Measurements from ENCODE around the gene GPATCH8. TPM values are rescaled to one million over a fixed set of nuclear protein-coding genes. Genes with fewer than 3 reads are reported as not detected.

GPATCH8 gene
- total and polyA plus RNA-seq, 9 of the 15 experiments (the other 6 are each of a cell fraction or from before 2014, with no cell fraction given): 10.6 to 29.6 (median 13.2) TPM

GRCh38 chr17:44348234-44348987 is 154.8 kb downstream of the GPATCH8 start (continued):
- TF ChIP-seq PATZ1 (CRISPR knock-in tag; IDR thresholded peaks at IDR 0.05; ENCODE audit: borderline replicate concordance): no peak

Small RNA genes within 50 kb of the gene (small RNA-seq; reads per million reads assigned to genes)
- gene RN7SL258P: not detected

Other genes starting within 250 kb of the GPATCH8 start
Only the 7 nearest of the 10 such genes appear.
- 228 and 316 TPM in 2 replicates for gene SLC25A39, start 178.6 kb downstream of the GPATCH8 start, total RNA-seq (2014; rRNA removed)
- 47.0 and 72.5 TPM in 2 replicates for gene SLC25A39, start 178.6 kb downstream of the GPATCH8 start, total RNA-seq (2014; rRNA removed; fragmentation: Illumina TruSeq; extraction: Trizol)
- 139 and 140 TPM in 2 replicates for gene SLC25A39, start 178.6 kb downstream of the GPATCH8 start, total RNA-seq (2015; rRNA removed; fragmentation: Illumina TruSeq; extraction: Trizol)
- gene SLC25A39, start 178.6 kb downstream of the GPATCH8 start, total RNA-seq (2021): 266 and 268 TPM in 2 replicates
- gene SLC25A39, start 178.6 kb downstream of the GPATCH8 start, polyA plus RNA-seq (2011; rRNA removed): 121 and 188 TPM in 2 replicates
- gene SLC25A39, start 178.6 kb downstream of the GPATCH8 start, polyA plus RNA-seq (2014; fragmentation: Illumina TruSeq; extraction: Trizol): 238 and 276 TPM in 2 replicates
- gene SLC25A39, start 178.6 kb downstream of the GPATCH8 start, polyA plus RNA-seq (2014; fragmentation: Nextera tagmentation; extraction: Ambion mirVana): 1 to 10 TPM; 4.8 to 6.3 TPM
- 267 and 327 TPM in 2 replicates for gene SLC25A39, start 178.6 kb downstream of the GPATCH8 start, polyA plus RNA-seq (2014; rRNA removed)
- gene GRN, start 158.1 kb downstream of the GPATCH8 start, total RNA-seq (2014; rRNA removed): 51.0 and 69.9 TPM in 2 replicates
- 9.6 and 15.6 TPM in 2 replicates for gene GRN, start 158.1 kb downstream of the GPATCH8 start, total RNA-seq (2014; rRNA removed; fragmentation: Illumina TruSeq; extraction: Trizol)
- 20.7 and 21.4 TPM in 2 replicates for gene GRN, start 158.1 kb downstream of the GPATCH8 start, total RNA-seq (2015; rRNA removed; fragmentation: Illumina TruSeq; extraction: Trizol)
- gene GRN, start 158.1 kb downstream of the GPATCH8 start, total RNA-seq (2021): 69.9 and 75.3 TPM in 2 replicates
- gene GRN, start 158.1 kb downstream of the GPATCH8 start, polyA plus RNA-seq (2011; rRNA removed): 11.5 and 62.4 TPM in 2 replicates
- 35.2 and 63.4 TPM in 2 replicates for gene GRN, start 158.1 kb downstream of the GPATCH8 start, polyA plus RNA-seq (2014; fragmentation: Illumina TruSeq; extraction: Trizol)
- gene GRN, start 158.1 kb downstream of the GPATCH8 start, polyA plus RNA-seq (2014; fragmentation: Nextera tagmentation; extraction: Ambion mirVana): 1 to 10 TPM; 5.4 to 5.9 TPM
- gene GRN, start 158.1 kb downstream of the GPATCH8 start, polyA plus RNA-seq (2014; rRNA removed): 36.4 and 36.6 TPM in 2 replicates
- gene FAM171A2, start 139.6 kb downstream of the GPATCH8 start, total RNA-seq (2014; rRNA removed): 7.3 and 10.2 TPM in 2 replicates
- 0.44 and 0.54 TPM in 2 replicates for gene FAM171A2, start 139.6 kb downstream of the GPATCH8 start, total RNA-seq (2014; rRNA removed; fragmentation: Illumina TruSeq; extraction: Trizol)
- 1.2 and 1.4 TPM in 2 replicates for gene FAM171A2, start 139.6 kb downstream of the GPATCH8 start, total RNA-seq (2015; rRNA removed; fragmentation: Illumina TruSeq; extraction: Trizol)
- gene FAM171A2, start 139.6 kb downstream of the GPATCH8 start, total RNA-seq (2021): 7.0 and 8.6 TPM in 2 replicates
- gene FAM171A2, start 139.6 kb downstream of the GPATCH8 start, polyA plus RNA-seq (2011; rRNA removed): 2.5 and 5.2 TPM in 2 replicates
- 1.2 and 2.4 TPM in 2 replicates for gene FAM171A2, start 139.6 kb downstream of the GPATCH8 start, polyA plus RNA-seq (2014; fragmentation: Illumina TruSeq; extraction: Trizol)
- gene FAM171A2, start 139.6 kb downstream of the GPATCH8 start, polyA plus RNA-seq (2014; fragmentation: Nextera tagmentation; extraction: Ambion mirVana): under 1 TPM in 1 of 2 experiments, not detected in 1; 0.10 TPM
- 4.5 and 5.7 TPM in 2 replicates for gene FAM171A2, start 139.6 kb downstream of the GPATCH8 start, polyA plus RNA-seq (2014; rRNA removed)
- 8.8 and 14.2 TPM in 2 replicates for gene ITGA2B, start 113.8 kb downstream of the GPATCH8 start, total RNA-seq (2014; rRNA removed)
- 3.3 and 5.6 TPM in 2 replicates for gene ITGA2B, start 113.8 kb downstream of the GPATCH8 start, total RNA-seq (2014; rRNA removed; fragmentation: Illumina TruSeq; extraction: Trizol)
- 4.8 and 5.2 TPM in 2 replicates for gene ITGA2B, start 113.8 kb downstream of the GPATCH8 start, total RNA-seq (2015; rRNA removed; fragmentation: Illumina TruSeq; extraction: Trizol)
- gene ITGA2B, start 113.8 kb downstream of the GPATCH8 start, total RNA-seq (2021): 25.1 and 26.4 TPM in 2 replicates
- 3.5 and 9.4 TPM in 2 replicates for gene ITGA2B, start 113.8 kb downstream of the GPATCH8 start, polyA plus RNA-seq (2011; rRNA removed)
- 7.9 and 10.1 TPM in 2 replicates for gene ITGA2B, start 113.8 kb downstream of the GPATCH8 start, polyA plus RNA-seq (2014; fragmentation: Illumina TruSeq; extraction: Trizol)
- gene ITGA2B, start 113.8 kb downstream of the GPATCH8 start, polyA plus RNA-seq (2014; fragmentation: Nextera tagmentation; extraction: Ambion mirVana): 1 to 10 TPM; 1.1 to 1.6 TPM
- gene ITGA2B, start 113.8 kb downstream of the GPATCH8 start, polyA plus RNA-seq (2014; rRNA removed): 16.9 and 17.0 TPM in 2 replicates
- 1.1 and 1.2 TPM in 2 replicates for gene FZD2, start 54.1 kb upstream of the GPATCH8 start, total RNA-seq (2014; rRNA removed)
- gene FZD2, start 54.1 kb upstream of the GPATCH8 start, total RNA-seq (2014; rRNA removed; fragmentation: Illumina TruSeq; extraction: Trizol): 0.10 and 0.11 TPM in 2 replicates
- 0.68 and 1.1 TPM in 2 replicates for gene FZD2, start 54.1 kb upstream of the GPATCH8 start, total RNA-seq (2015; rRNA removed; fragmentation: Illumina TruSeq; extraction: Trizol)
- 3.5 and 3.7 TPM in 2 replicates for gene FZD2, start 54.1 kb upstream of the GPATCH8 start, total RNA-seq (2021)
- gene FZD2, start 54.1 kb upstream of the GPATCH8 start, polyA plus RNA-seq (2011; rRNA removed): 1.8 and 3.1 TPM in 2 replicates
- 0.31 and 1.5 TPM in 2 replicates for gene FZD2, start 54.1 kb upstream of the GPATCH8 start, polyA plus RNA-seq (2014; fragmentation: Illumina TruSeq; extraction: Trizol)
- gene FZD2, start 54.1 kb upstream of the GPATCH8 start, polyA plus RNA-seq (2014; fragmentation: Nextera tagmentation; extraction: Ambion mirVana): under 1 TPM in 1 of 2 experiments, not detected in 1; 0.03 TPM
- gene FZD2, start 54.1 kb upstream of the GPATCH8 start, polyA plus RNA-seq (2014; rRNA removed): 2.1 and 4.5 TPM in 2 replicates
- 0.05 TPM in 1 of 2 replicates, not detected in the other for gene MEIOC, start 153.1 kb upstream of the GPATCH8 start, total RNA-seq (2014; rRNA removed)
- gene MEIOC, start 153.1 kb upstream of the GPATCH8 start, total RNA-seq (2014; rRNA removed; fragmentation: Illumina TruSeq; extraction: Trizol): not detected in 2 replicates
- not detected in 2 replicates for gene MEIOC, start 153.1 kb upstream of the GPATCH8 start, total RNA-seq (2015; rRNA removed; fragmentation: Illumina TruSeq; extraction: Trizol)
- not detected in 2 replicates for gene MEIOC, start 153.1 kb upstream of the GPATCH8 start, total RNA-seq (2021)
- not detected in 2 replicates for gene MEIOC, start 153.1 kb upstream of the GPATCH8 start, polyA plus RNA-seq (2011; rRNA removed)
- 0.04 TPM in 1 of 2 replicates, not detected in the other for gene MEIOC, start 153.1 kb upstream of the GPATCH8 start, polyA plus RNA-seq (2014; fragmentation: Illumina TruSeq; extraction: Trizol)
- gene MEIOC, start 153.1 kb upstream of the GPATCH8 start, polyA plus RNA-seq (2014; fragmentation: Nextera tagmentation; extraction: Ambion mirVana): under 1 TPM; 0.07 to 0.23 TPM
- gene MEIOC, start 153.1 kb upstream of the GPATCH8 start, polyA plus RNA-seq (2014; rRNA removed): not detected in 2 replicates
- 25.0 and 29.2 TPM in 2 replicates for gene CCDC43, start 186.4 kb upstream of the GPATCH8 start, total RNA-seq (2014; rRNA removed)
- 40.7 and 46.9 TPM in 2 replicates for gene CCDC43, start 186.4 kb upstream of the GPATCH8 start, total RNA-seq (2014; rRNA removed; fragmentation: Illumina TruSeq; extraction: Trizol)
- gene CCDC43, start 186.4 kb upstream of the GPATCH8 start, total RNA-seq (2015; rRNA removed; fragmentation: Illumina TruSeq; extraction: Trizol): 39.2 and 42.3 TPM in 2 replicates
- 22.9 and 23.6 TPM in 2 replicates for gene CCDC43, start 186.4 kb upstream of the GPATCH8 start, total RNA-seq (2021)
- gene CCDC43, start 186.4 kb upstream of the GPATCH8 start, polyA plus RNA-seq (2011; rRNA removed): 11.8 and 16.8 TPM in 2 replicates
- gene CCDC43, start 186.4 kb upstream of the GPATCH8 start, polyA plus RNA-seq (2014; fragmentation: Illumina TruSeq; extraction: Trizol): 29.1 and 35.1 TPM in 2 replicates
- gene CCDC43, start 186.4 kb upstream of the GPATCH8 start, polyA plus RNA-seq (2014; fragmentation: Nextera tagmentation; extraction: Ambion mirVana): 10 to 100 TPM; 11.7 to 13.7 TPM
- 21.8 and 25.9 TPM in 2 replicates for gene CCDC43, start 186.4 kb upstream of the GPATCH8 start, polyA plus RNA-seq (2014; rRNA removed)

Data from K562 (cell line).